Peyer's patch (tissue), 4 donors: Measurements from ENCODE around the gene KLHL18. TPM values are rescaled to one million over a fixed set of nuclear protein-coding genes. Genes with fewer than 3 reads are reported as not detected.

Experiments used
- DNase-seq, 3 donors: peaks; one replicate each; pipeline ENCODE4 v3.0.0-alpha.2; 2017 to 2019
- H3K27ac ChIP-seq, 4 donors: fragments of 200-600 bp; sonication (generic); one replicate each; pipeline ENCODE4 v1.5.1; 2016 to 2019
- H3K27me3 ChIP-seq, 2 donors: fragments of 200-600 bp; sonication (generic); one replicate each; pipeline ENCODE4 v1.5.1; 2019
- H3K36me3 ChIP-seq, 3 donors: fragments of 200-600 bp; sonication (generic); one replicate each; pipeline ENCODE4 v1.5.1; 2016 to 2019
- H3K4me1 ChIP-seq, 4 donors: fragments of 200-600 bp; sonication (generic); one replicate each; pipeline ENCODE4 v1.5.1; 2016 to 2019
- H3K4me3 ChIP-seq, 4 donors: fragments of 200-600 bp; sonication (generic); 1 replicate in 3 of 4; 2 replicates in 1 of 4; pipeline ENCODE4 v1.5.1; 2016 to 2019; ENCODE audit warnings: mild to moderate bottlenecking in 1 of 4
- H3K9me3 ChIP-seq, 4 donors: fragments of 200-600 bp; sonication (generic); one replicate each; pipeline ENCODE4 v1.5.1; 2016 to 2019; ENCODE audit warnings: mild to moderate bottlenecking in 1 of 4
- CTCF ChIP-seq, 6 experiments: fragments of 450-650 bp in 4 of 6; fragments of 200-600 bp in 2 of 6; sonication (generic) in 1 of 6; IDR thresholded peaks; one replicate each; pipeline ENCODE4 v1.5.1; 2017 to 2019; ENCODE audit warnings: antibody characterized with exemption in 6 of 6, mild to moderate bottlenecking in 3 of 6, moderate library complexity in 1 of 6
- POLR2A ChIP-seq, 2 donors: fragments of 450-650 bp; IDR thresholded peaks; one replicate each; pipeline ENCODE4 v1.5.1; 2017; ENCODE audit warnings: antibody characterized with exemption in 2 of 2, mild to moderate bottlenecking in 2 of 2, moderate library complexity in 2 of 2
- total RNA-seq, 4 donors: library from RNA; depleted of rRNA; stranded (reverse); fragments of >200 nt; gene quantifications; one replicate each; pipeline ENCODE4 v1.1.0, GENCODE V29; 2016

Gene KLHL18
- total RNA-seq, 4 donors from 2014 or later: 12.1 to 19.5 (median 16.6) TPM

DNA sequence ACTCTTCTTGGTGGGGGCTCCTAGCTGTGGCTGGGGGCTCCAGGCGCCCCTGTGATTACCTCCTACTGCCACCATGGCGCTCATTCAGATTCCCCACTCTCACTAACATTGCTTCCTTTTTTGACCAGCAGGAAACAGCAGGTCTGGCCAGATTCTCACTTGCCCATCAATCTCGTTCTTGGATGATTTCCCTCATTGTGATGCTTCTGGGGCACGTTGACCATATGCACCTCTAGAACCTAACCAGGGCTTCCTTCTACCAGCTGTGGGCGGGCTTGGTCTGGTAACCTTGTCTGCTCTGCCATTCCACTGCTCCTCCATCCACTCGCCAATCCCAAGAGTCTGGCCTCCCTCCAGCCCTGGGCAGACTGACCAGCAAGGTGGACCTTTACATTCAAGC, 62.2 kb downstream of the KLHL18 start:
- no peak overlapping the region for H3K4me3 ChIP-seq
- H3K9me3 ChIP-seq: no peaks in the 10 kb centered on the region
- H3K36me3 ChIP-seq: peaks cover 0 to 54% (median 2%) of the 10 kb centered on the region in 3 donors
- no peak overlapping the region for H3K27ac ChIP-seq
- H3K27me3 ChIP-seq: no peaks in the 10 kb centered on the region
- H3K4me1 ChIP-seq: peaks cover 0 to 6% (median 0%) of the 10 kb centered on the region in 4 donors
- no peak for TF ChIP-seq POLR2A (IDR thresholded peaks at IDR 0.05)
- no peak for TF ChIP-seq CTCF (IDR thresholded peaks at IDR 0.05)
- DNase-seq: no peak

DNA sequence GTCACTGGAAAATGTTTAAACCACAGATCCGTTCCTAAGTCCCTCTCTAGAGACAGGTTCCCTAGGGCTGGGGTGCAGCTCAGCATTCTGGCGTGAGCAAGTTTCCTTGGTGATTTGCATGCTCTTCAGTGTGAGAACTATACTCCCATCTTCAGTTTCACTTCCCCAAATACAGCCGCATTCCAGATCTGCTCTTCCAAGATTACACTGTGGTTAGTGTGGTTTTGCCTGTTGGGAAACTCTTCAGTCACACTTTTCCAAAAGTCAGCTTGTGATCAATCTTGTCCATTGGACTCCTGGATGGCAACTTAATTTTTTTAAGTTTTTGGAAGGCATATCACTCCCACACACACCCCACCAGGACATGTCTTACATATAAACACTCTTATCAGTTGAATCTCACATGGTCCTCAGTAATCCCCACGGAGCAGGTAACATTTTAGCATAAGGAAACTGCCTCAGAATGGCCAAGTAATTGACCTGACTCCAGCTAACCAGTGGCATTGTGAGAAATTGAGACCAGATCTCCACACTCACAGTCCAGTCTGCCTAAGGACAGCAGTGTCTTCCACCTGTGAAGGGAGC, 64.6 kb downstream of the KLHL18 start:
- no peak for TF ChIP-seq CTCF (IDR thresholded peaks at IDR 0.05)
- TF ChIP-seq POLR2A (IDR thresholded peaks at IDR 0.05): no peak
- no peak overlapping the region for H3K4me3 ChIP-seq
- H3K9me3 ChIP-seq: no peaks in the 10 kb centered on the region
- peak in 1 of 3 donors; percentile 40 for DNase-seq
- H3K27ac ChIP-seq: peak overlapping the region in 1 of 4 donors; percentile 44
- peaks cover 0 to 6% (median 0%) of the 10 kb centered on the region in 4 donors for H3K4me1 ChIP-seq
- peaks cover 0 to 33% (median 2%) of the 10 kb centered on the region in 3 donors for H3K36me3 ChIP-seq
- no peaks in the 10 kb centered on the region for H3K27me3 ChIP-seq

DNA sequence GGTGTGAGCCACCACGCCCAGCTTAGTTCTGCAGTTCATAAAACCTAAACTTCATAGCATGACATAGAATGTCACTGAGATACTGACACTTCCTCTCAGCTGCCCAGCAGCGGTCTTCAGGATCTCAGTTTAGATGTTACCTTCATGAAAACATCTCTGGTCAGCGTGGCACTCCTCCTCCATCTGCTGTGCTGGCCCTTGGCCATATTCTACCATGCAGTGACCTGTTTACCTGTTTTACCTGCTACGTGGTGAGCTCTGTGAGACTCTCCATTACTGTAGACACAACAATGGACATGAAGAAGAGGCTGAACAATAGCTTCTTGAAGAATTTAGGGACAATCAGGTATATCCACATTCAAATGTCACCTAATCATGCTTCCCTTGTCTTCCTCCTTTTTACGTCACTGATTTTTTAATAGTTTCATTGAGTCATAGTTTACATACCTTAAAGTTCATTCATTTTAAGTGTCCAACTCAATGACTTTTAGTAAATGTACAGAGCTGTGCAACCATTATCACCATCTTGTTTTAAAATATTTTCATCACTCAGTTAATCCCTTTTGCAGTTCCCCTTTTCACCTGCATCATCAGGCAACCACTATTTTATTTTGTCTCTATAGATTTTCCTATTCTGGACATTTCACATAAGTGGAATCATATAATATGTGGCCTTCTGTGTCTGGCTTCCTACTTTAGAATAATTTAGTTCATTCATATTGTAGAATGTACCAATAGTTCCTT, 65.8 kb downstream of the KLHL18 start:
- no peak for DNase-seq
- no peak overlapping the region for H3K4me3 ChIP-seq
- peaks cover 0 to 21% (median 2%) of the 10 kb centered on the region in 3 donors for H3K36me3 ChIP-seq
- no peak overlapping the region for H3K27ac ChIP-seq
- H3K9me3 ChIP-seq: no peaks in the 10 kb centered on the region
- H3K4me1 ChIP-seq: peaks cover 0 to 6% (median 0%) of the 10 kb centered on the region in 4 donors
- TF ChIP-seq POLR2A (IDR thresholded peaks at IDR 0.05) (no peak), CTCF (IDR thresholded peaks at IDR 0.05) (no peak)
- no peaks in the 10 kb centered on the region for H3K27me3 ChIP-seq

- H3K4me3 ChIP-seq: no peak overlapping the region
- H3K4me1 ChIP-seq: no peaks in the 10 kb centered on the region
- no peak for DNase-seq
- no peak overlapping the region for H3K27ac ChIP-seq
- TF ChIP-seq POLR2A (IDR thresholded peaks at IDR 0.05): no peak
- no peak for TF ChIP-seq CTCF (IDR thresholded peaks at IDR 0.05)
- no peaks in the 10 kb centered on the region for H3K36me3 ChIP-seq
- peaks cover 0 to 19% (median 3%) of the 10 kb centered on the region in 4 donors for H3K9me3 ChIP-seq
- H3K27me3 ChIP-seq: no peaks in the 10 kb centered on the region
Measured at GRCh38 chr3:47355010-47355409, 72.3 kb downstream of the KLHL18 start.

- Histone ChIP-seq H3K4me1 (no peaks in the 10 kb centered on the region), H3K36me3 (no peaks in the 10 kb centered on the region), H3K27ac (no peak overlapping the region), H3K9me3 (peaks cover 0 to 20% (median 3%) of the 10 kb centered on the region in 4 donors), H3K4me3 (no peak overlapping the region), H3K27me3 (no peaks in the 10 kb centered on the region)
- TF ChIP-seq POLR2A (IDR thresholded peaks at IDR 0.05) (no peak), CTCF (IDR thresholded peaks at IDR 0.05) (no peak)
- no peak for DNase-seq
Measured at GRCh38 chr3:47356201-47356600, 73.5 kb downstream of the KLHL18 start.
